Measurements from ENCODE around the gene MAP7. TPM values are rescaled to one million over a fixed set of nuclear protein-coding genes. Genes with fewer than 3 reads are reported as not detected.
A peak's percentile ranks its signal among the peaks of the same experiment; 100 is the strongest.

MAP7 gene
- total and polyA plus RNA-seq, 2 experiments from 2014 or later: 44.7 to 49.2 TPM

GRCh38 chr6:136506124-136506799, 44.0 kb downstream of the MAP7 start (continued):
- TF ChIP-seq REST (IDR thresholded peaks at IDR 0.05; ENCODE audit: unreplicated experiment) (no peak), CREB1 (CRISPR knock-in tag; IDR thresholded peaks at IDR 0.05; ENCODE audit: low read depth) (no peak), CTCF (conservative IDR thresholded peaks at IDR 0.05; ENCODE audit: low read depth in 2 of 2) (no peak), POLR2AphosphoS5 (IDR thresholded peaks at IDR 0.05; ENCODE audit: low read depth) (no peak), ETS1 (IDR thresholded peaks at IDR 0.05) (no peak), STAT1 (IDR thresholded peaks at IDR 0.05; ENCODE audit: unreplicated experiment) (no peak), ZNF331 (CRISPR knock-in tag; IDR thresholded peaks at IDR 0.05; ENCODE audit: low read depth) (no peak), EZH2 (IDR thresholded peaks at IDR 0.05; ENCODE audit: low read depth, unreplicated experiment) (no peak), EZH2phosphoT487 (IDR thresholded peaks at IDR 0.05; ENCODE audit: unreplicated experiment) (no peak)

GRCh38 chr6:136503303-136504029, 46.8 kb downstream of the MAP7 start:
- DNase-seq (ENCODE audit: low spot score): peak; percentile 77
- Histone ChIP-seq H3K27me3 (ENCODE audit: insufficient read depth) (no peaks in the 10 kb centered on the region), H3K9me2 (ENCODE audit: insufficient read depth) (no peaks in the 10 kb centered on the region), H3F3A (replicated peaks; ENCODE audit: low read depth) (peaks cover 9% of the 10 kb centered on the region), H3K4me1 (ENCODE audit: insufficient read depth) (peaks cover 65% of the 10 kb centered on the region), H4K20me1 (replicated peaks; ENCODE audit: insufficient read depth) (no peaks in the 10 kb centered on the region), H3K79me2 (replicated peaks; ENCODE audit: insufficient read depth) (peaks cover 70% of the 10 kb centered on the region), H3K27ac (ENCODE audit: low read depth) (peak overlapping the region; percentile 97), H2AFZ (no peak overlapping the region), H3K36me3 (ENCODE audit: insufficient read depth) (no peaks in the 10 kb centered on the region), H3K4me2 (peak overlapping the region; percentile 70), H3K4me3 (peak overlapping the region; percentile 35)
- H3K27me3 Mint-ChIP-seq (ENCODE audit: insufficient read depth, low read depth, poor library complexity): peaks cover 8% of the 10 kb centered on the region
- H3K36me3 Mint-ChIP-seq (ENCODE audit: low read depth): peaks cover 5% of the 10 kb centered on the region; the same call in 2 of the 3 replicates
- no peaks in the 10 kb centered on the region; the same call in 2 of the 3 replicates for H3K9me3 Mint-ChIP-seq
- peak; percentile 87 for ATAC-seq
- H3K4me3 Mint-ChIP-seq: peak overlapping the region; percentile 49
- TF ChIP-seq NANOG (IDR thresholded peaks at IDR 0.05; ENCODE audit: borderline replicate concordance): peak; percentile 43; the same call in 1 of the 2 replicates
- no peak for TF ChIP-seq CREB1 (CRISPR knock-in tag; IDR thresholded peaks at IDR 0.05; ENCODE audit: low read depth)
- peaks cover 75% of the 10 kb centered on the region for H3K4me1 Mint-ChIP-seq
- H3K27ac Mint-ChIP-seq: peak overlapping the region; percentile 96
